Pulmonary artery endothelial cell (primary cell): ENCODE measurements around the gene DCD. TPM values are rescaled to one million over a fixed set of nuclear protein-coding genes. Genes with fewer than 3 reads are reported as not detected.
"Not testable (repeated sequence)": the region's sequence is repeated elsewhere in the genome, so short reads cannot be mapped to it uniquely, and the experiment has no call there.

Source experiments
- DNase-seq: peaks from one replicate; pipeline ENCODE4 v3.0.0-alpha.2; 2011; ENCODE audit warnings: low read depth, low spot score
- total RNA-seq: library from RNA; depleted of rRNA; stranded (reverse); fragments of >200 nt; gene quantifications from 2 replicates; pipeline ENCODE4 v1.2.3, GENCODE V29; 2014

Gene DCD, protein sequence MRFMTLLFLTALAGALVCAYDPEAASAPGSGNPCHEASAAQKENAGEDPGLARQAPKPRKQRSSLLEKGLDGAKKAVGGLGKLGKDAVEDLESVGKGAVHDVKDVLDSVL
- not detected in 2 replicates for total RNA-seq

DNA sequence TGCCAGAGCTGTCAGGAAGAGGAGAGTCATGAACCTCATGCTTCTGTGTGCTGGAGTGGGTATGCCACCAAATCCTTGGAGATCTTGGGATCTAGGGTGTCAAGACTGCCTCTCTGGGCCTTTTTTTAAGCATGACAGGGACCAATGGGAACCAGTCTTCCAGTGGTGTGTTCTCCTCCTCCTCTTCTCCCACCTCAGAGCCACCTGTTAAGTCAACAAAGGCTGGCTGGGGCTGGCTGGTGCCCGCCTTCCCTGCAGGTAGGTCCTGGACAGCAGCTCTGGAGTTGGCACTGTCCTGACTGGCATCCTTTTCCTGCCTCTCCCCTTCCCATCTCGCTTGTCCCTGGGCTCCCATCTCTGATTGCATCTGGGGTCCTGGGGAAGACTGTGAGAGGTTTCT lies at the start of gene DCD:
Gene DCD (minus strand): TSS at position 101 of the 400 bp plus-strand sequence. CDS start 62 bp downstream, at position 39.
- DNase-seq: no peak

GRCh38 chr12:54697851-54698250 lies 49.7 kb upstream of the DCD start:
- DNase-seq: no peak

DNA sequence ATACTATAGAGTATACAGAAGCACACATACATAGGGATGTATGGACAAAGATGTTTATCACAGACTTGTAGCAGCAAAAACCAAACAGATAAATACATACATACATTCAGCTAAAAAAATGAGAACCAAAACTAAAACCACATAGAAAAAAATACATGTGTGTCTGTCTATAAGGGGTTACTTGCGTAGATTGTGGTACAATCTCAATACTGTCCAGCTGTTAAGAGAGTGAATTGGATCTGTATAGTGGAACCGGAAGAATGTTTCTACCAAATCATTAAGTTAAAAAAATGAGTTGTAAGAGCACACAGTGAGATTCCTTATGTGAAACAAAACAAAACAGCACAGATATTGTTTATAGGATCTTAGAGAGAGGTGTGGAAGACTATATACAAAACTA lies 44.2 kb upstream of the DCD start:
- DNase-seq: no peak

DNA sequence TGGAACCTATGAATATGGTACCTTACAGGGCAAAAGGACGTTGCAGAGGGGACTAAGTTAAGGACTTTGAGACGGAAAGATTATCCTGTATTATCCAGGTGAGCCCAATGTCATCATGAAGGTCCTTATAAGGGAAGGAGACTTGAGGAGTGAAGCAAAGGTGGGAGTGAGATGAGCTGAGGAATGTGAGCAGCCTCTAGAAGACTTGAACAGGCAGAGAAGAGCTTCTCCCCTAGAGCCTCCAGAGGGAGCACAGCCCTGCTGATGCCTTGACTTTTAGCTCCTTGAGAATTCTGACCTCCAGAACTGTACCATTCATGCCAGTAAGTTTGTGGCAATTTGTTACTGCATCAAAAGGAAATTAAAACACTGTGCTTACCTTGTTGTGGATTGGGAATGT lies 41.8 kb upstream of the DCD start:
- no peak for DNase-seq

DNA sequence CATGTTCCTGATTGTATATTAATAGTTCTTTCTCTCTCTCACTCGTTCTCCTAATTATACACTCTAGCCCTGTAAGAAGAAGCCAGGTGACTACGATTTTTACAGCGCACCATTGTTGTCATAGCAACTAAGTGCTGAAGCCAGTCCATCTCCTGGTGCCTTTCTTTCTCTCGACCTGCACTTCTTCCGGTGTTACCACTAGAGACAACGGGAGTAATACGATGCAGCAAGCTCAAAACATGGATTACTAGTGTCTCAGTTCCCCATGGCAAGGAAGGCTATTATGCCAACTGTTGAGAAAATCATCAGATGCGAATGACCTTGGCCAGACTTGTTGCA lies 40.8 kb upstream of the DCD start:
- DNase-seq: no peak

DNA sequence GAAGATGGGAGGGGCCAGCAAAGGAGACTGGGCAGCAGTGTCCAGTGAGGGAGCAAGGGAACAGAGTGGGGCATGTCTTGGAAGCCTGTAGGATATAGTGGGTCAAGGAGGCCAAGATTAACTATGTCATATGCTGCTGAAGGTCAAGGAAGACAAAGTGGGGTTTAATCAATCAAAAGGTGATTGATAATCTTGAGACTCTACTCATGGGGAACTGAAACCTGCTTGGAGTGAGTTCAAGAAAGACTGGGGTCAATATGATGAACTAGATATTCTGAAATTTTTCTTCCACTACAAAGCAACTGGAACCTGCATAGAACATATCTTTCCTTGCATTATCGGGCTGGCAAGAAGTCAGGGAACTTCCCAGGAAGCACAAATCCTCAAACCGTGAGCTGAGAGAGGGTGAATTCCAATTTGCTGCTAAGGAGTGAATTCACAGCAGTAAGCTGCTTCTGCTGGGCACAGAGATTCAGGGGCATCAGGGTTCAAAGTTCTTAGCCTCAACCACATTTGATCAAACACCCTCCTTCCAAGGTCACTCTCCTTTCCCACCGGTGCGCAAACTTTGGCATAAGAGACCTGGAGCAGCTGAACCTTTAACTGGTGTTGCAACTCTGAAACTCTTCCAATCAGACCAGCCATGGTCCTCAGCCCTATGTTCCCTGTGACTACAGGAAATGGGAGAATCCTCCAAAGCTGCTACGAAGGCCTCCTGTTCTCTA lies 40.3 kb upstream of the DCD start:
- DNase-seq: no peak

GRCh38 chr12:54684636-54685630 lies 36.8 kb upstream of the DCD start:
- no peak for DNase-seq

GRCh38 chr12:54683398-54683797 lies 35.2 kb upstream of the DCD start:
- DNase-seq: no peak

DNA sequence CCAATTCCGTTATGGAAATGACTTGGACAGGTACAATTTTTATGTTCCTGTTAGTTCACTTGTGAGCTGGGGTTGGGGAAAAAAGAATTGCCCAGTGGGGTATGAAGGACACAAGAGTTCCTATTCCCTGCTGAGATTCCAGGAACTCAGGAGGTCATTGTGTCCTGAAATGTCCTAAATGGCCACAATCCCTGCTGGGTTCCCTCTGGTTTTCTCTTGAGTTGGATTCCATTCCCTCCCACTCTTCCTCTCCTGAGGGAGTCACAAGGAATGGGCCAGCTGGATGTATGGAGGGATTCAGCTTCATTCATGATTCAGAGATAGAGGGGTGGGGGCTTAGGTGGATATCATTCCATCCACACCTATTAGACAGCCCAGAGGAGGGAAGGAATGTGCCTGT lies 34.5 kb upstream of the DCD start:
- no peak for DNase-seq

- DNase-seq: no peak
Measured at GRCh38 chr12:54680374-54680773, 32.2 kb upstream of the DCD start.

- no peak for DNase-seq
Measured at GRCh38 chr12:54678131-54678530, 30.0 kb upstream of the DCD start.

GRCh38 chr12:54667945-54668344 lies 19.8 kb upstream of the DCD start:
- DNase-seq: no peak

DNA sequence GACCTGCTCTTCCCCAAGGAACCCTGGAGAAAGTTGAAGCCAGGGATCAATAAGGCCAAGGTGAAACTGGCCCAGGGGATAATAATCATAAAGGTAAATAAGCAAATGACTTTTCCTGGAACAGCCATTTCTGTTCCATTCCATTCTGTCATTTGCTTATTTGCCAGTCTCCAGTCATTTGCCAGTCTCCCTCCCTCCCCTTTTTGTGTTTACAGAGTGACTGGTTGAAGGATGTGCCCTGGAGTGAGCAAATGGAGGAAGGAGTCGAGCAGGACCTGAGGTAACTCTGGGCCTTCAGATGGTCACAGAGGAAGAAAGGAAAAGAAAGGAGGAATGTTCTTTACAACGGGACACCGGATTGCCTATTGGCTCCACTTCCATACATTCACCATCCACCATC lies 17.8 kb upstream of the DCD start:
- DNase-seq: no peak

DNA sequence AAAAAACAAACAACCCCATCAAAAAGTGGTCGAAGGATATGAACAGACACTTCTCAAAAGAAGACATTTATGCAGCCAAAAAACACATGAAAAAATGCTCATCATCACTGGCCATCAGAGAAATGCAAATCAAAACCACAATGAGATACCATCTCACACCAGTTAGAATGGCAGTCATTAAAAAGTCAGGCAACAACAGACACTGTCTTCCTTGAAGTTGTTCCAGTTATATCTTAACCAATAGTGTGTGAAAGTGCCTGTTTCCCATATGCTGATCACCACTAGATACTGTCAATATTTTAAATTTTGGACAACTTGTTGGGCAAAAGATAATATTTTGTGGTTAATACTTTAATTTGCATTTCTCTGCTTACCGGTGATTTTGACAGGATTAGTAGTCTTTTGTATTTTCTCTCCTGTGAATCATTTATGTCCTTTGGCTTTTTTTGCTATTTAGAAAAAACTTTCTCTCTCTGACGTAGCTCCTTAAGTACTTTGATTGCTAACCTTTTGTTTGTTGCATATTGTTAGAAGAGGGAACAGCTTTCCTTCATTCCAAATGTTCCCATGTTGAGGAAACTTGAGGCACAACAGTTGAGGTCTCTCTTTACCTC lies 17.0 kb upstream of the DCD start:
- DNase-seq: not testable (repeated sequence)

- no peak for DNase-seq
Measured at GRCh38 chr12:54663603-54664002, 15.4 kb upstream of the DCD start.

DNA sequence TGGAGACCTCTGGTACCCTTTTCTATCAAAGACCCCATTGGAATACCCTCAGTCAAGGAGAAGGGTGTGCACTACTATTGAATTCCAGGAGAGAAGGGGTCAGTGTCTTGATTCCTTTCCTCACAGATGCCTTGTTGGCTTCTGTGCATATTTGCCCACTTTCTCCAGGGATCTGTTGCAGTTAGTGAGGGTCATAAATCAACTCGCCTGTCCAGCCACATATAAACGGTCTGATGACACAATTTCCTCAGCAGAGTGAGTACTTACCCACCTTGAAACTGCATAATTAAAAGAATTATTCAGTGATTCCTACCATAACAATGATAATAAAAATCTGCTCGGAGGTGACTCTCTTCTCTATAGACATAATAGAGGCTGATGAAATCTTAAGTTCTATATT lies 13.9 kb upstream of the DCD start:
- no peak for DNase-seq

DNA sequence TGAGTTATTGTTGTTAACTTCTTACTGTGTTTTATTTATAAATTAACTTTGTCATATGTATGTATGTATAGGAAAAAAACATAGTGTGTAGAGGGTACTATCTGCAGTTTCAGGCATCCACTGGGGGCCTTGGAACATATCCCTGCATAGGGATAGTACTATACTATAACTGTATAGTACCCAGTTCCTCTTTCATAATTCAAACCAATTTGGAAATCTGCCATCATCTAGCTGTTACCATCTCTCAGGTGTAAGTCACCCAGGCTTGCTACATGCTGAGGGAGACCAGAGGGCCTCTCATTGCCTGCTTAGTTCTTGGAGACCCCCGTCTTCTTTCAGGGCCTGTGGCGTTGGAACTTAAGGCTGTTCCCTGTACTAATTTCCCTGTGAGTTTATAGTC lies 12.9 kb upstream of the DCD start:
- no peak for DNase-seq

DNA sequence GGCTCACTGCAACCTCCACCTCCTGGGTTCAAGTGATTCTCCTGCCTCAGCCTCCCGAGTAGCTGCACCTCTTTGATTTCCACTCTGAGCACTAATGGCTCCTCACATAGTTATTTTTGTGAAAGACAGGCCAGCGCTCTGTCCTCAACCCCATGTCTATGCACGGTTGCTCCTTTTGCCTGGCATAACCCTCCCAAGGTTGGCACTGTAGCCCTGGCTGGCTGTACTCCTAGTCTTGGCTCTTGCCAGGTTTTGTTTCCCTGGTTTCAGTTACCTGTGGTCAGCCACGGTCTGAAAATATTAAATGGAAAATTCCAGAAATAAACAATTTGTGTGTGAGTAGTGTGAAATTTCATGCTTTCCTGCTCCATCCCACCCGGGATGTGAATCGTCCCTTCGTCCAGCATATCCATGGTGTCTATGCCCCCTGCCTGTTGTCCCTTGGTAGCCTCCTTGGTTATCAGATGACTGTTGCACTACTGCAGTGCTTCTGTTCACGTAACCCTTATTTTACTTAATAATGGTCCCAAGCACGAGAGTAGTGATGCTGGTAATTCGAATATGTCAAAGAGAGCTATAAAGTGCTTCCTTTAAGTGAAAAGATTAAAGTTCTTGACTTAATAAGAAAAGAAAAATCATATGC lies 12.3 kb upstream of the DCD start:
- DNase-seq: no peak

- DNase-seq: peak; percentile 7
Measured at GRCh38 chr12:54658306-54659264, 10.4 kb upstream of the DCD start.

GRCh38 chr12:54657105-54657607 lies 9.0 kb upstream of the DCD start:
- DNase-seq: no peak
